A673 (cell line): ENCODE measurements around the gene DNAH8.

Experiments
- EZH2 ChIP-seq: fragments of 200-600 bp; sonication (generic); IDR thresholded peaks from 2 replicates; pipeline ENCODE4 v1.6.1; 2017; ENCODE audit warnings: borderline replicate concordance, low read depth, mild to moderate bottlenecking, mixed read lengths, antibody characterized with exemption, low read length; ENCODE audit not compliant: poor library complexity, severe bottlenecking
- TF ChIP-seq, protein P1 (sequence below): fragments of 300-800, 200-600 bp; sonication (generic); conservative IDR thresholded peaks from 2 replicates; pipeline ENCODE4 v1.5.1; 2017; ENCODE audit warnings: low read depth, mild to moderate bottlenecking, antibody characterized with exemption, low read length, moderate library complexity, mixed read lengths

- no peak for TF ChIP-seq EZH2
- TF ChIP-seq, protein P1, sequence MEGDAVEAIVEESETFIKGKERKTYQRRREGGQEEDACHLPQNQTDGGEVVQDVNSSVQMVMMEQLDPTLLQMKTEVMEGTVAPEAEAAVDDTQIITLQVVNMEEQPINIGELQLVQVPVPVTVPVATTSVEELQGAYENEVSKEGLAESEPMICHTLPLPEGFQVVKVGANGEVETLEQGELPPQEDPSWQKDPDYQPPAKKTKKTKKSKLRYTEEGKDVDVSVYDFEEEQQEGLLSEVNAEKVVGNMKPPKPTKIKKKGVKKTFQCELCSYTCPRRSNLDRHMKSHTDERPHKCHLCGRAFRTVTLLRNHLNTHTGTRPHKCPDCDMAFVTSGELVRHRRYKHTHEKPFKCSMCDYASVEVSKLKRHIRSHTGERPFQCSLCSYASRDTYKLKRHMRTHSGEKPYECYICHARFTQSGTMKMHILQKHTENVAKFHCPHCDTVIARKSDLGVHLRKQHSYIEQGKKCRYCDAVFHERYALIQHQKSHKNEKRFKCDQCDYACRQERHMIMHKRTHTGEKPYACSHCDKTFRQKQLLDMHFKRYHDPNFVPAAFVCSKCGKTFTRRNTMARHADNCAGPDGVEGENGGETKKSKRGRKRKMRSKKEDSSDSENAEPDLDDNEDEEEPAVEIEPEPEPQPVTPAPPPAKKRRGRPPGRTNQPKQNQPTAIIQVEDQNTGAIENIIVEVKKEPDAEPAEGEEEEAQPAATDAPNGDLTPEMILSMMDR: no peak
Measured at GRCh38 chr6:39047434-39048327, 332.6 kb downstream of the DNAH8 start.
